ENCODE measurements around the gene STRA6.

- TF ChIP-seq, protein P1, sequence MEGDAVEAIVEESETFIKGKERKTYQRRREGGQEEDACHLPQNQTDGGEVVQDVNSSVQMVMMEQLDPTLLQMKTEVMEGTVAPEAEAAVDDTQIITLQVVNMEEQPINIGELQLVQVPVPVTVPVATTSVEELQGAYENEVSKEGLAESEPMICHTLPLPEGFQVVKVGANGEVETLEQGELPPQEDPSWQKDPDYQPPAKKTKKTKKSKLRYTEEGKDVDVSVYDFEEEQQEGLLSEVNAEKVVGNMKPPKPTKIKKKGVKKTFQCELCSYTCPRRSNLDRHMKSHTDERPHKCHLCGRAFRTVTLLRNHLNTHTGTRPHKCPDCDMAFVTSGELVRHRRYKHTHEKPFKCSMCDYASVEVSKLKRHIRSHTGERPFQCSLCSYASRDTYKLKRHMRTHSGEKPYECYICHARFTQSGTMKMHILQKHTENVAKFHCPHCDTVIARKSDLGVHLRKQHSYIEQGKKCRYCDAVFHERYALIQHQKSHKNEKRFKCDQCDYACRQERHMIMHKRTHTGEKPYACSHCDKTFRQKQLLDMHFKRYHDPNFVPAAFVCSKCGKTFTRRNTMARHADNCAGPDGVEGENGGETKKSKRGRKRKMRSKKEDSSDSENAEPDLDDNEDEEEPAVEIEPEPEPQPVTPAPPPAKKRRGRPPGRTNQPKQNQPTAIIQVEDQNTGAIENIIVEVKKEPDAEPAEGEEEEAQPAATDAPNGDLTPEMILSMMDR (IDR thresholded peaks at IDR 0.05) = no peak
- no peak for TF ChIP-seq POLR2AphosphoS5 (IDR thresholded peaks at IDR 0.05)
- no peak for TF ChIP-seq POLR2A (IDR thresholded peaks at IDR 0.05)
Measured at GRCh38 chr15:74242441-74243185, 40.0 kb upstream of the STRA6 start.
